ENCODE measurements around the gene HYCC1.

DNA sequence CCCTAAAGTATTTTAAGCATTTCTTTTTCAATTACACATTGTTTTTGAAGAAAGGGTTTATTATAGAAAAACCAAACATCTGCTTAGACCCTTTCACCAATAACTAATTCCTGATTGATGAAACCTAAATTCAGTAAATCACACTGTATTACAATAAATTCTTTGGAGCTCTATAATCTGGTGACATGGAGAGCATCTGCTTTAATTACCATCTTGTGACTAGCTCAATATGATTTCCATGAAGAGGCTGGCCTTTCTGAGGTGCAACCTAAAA is 9.7 kb downstream of the HYCC1 start:
- TF ChIP-seq, protein P1, sequence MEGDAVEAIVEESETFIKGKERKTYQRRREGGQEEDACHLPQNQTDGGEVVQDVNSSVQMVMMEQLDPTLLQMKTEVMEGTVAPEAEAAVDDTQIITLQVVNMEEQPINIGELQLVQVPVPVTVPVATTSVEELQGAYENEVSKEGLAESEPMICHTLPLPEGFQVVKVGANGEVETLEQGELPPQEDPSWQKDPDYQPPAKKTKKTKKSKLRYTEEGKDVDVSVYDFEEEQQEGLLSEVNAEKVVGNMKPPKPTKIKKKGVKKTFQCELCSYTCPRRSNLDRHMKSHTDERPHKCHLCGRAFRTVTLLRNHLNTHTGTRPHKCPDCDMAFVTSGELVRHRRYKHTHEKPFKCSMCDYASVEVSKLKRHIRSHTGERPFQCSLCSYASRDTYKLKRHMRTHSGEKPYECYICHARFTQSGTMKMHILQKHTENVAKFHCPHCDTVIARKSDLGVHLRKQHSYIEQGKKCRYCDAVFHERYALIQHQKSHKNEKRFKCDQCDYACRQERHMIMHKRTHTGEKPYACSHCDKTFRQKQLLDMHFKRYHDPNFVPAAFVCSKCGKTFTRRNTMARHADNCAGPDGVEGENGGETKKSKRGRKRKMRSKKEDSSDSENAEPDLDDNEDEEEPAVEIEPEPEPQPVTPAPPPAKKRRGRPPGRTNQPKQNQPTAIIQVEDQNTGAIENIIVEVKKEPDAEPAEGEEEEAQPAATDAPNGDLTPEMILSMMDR (IDR thresholded peaks at IDR 0.05): no peak
- TF ChIP-seq POLR2AphosphoS5 (IDR thresholded peaks at IDR 0.05): no peak
- no peak for TF ChIP-seq EP300 (IDR thresholded peaks at IDR 0.05)
- no peak for TF ChIP-seq POLR2A (IDR thresholded peaks at IDR 0.05)
